IMR-90 (cell line): ENCODE results near the gene DBNL. TPM values are rescaled to one million over a fixed set of nuclear protein-coding genes. Genes with fewer than 3 reads are reported as not detected.

Experiments
- ATAC-seq: fragments of 200-7000 bp; cut with Tn5 transposase; 2 replicates; pipeline ENCODE4 v1.9.1; 2020; ENCODE audit warnings: low read depth, mild to moderate bottlenecking, moderate library complexity
- BruUV-seq: library from RNA; stranded (reverse); fragments of 400-500 nt; replicated peaks from 2 replicates; lab custom pipeline; 2021; lab: Mats Ljungman, UMichigan
- CTCF ChIA-PET: fragments of 300-600 bp; formaldehyde crosslinking; extraction: SDS; loops from one replicate; lab custom pipeline; 2021; ENCODE audit warnings: antibody characterized with exemption; lab: Yijun Ruan, JAX
- POLR2A ChIA-PET: fragments of 300-600 bp; sonication (Branson Sonifier 250); formaldehyde crosslinking; loops from one replicate; lab custom pipeline; 2022; ENCODE audit warnings: antibody characterized with exemption; ENCODE audit not compliant: unreplicated experiment; lab: Charles Lee
- DNase-seq: peaks from one replicate; pipeline ENCODE4 v3.0.0; 2013
- H2AFZ ChIP-seq: replicated peaks from 2 replicates; pipeline ENCODE3; 2013; ENCODE audit warnings: low read length, mild to moderate bottlenecking; ENCODE audit not compliant: poor library complexity
- H2AK5ac ChIP-seq: 2 replicates; pipeline ENCODE4 v1.6.1; 2013; ENCODE audit warnings: low read depth, low read length, inconsistent platforms
- H2AK9ac ChIP-seq: replicated peaks from 2 replicates; pipeline ENCODE3; 2013; ENCODE audit warnings: mild to moderate bottlenecking, low read depth, low read length, moderate library complexity; ENCODE audit not compliant: poor library complexity
- H2BK120ac ChIP-seq: 2 replicates; pipeline ENCODE4 v1.6.1; 2013; ENCODE audit warnings: low read depth, low read length, inconsistent platforms
- H2BK15ac ChIP-seq: 3 replicates; pipeline ENCODE4 v1.6.1; 2013; ENCODE audit warnings: low read depth, low read length, inconsistent platforms
- H2BK20ac ChIP-seq: 2 replicates; pipeline ENCODE4 v1.6.1; 2013; ENCODE audit warnings: low read depth, mild to moderate bottlenecking, inconsistent platforms, low read length, moderate library complexity
- H2BK5ac ChIP-seq: 2 replicates; pipeline ENCODE4 v1.6.1; 2013; ENCODE audit warnings: mild to moderate bottlenecking, low read depth, low read length, inconsistent platforms; ENCODE audit not compliant: poor library complexity, severe bottlenecking
- H3K14ac ChIP-seq: replicated peaks from 2 replicates; pipeline ENCODE4 v1.6.1; 2013; ENCODE audit warnings: low read depth, low read length, inconsistent platforms
- H3K18ac ChIP-seq: 2 replicates; pipeline ENCODE4 v1.6.1; 2013; ENCODE audit warnings: low read depth, low read length, control low read depth
- H3K23ac ChIP-seq: 2 replicates; pipeline ENCODE4 v1.6.1; 2013; ENCODE audit warnings: low read depth, low read length, inconsistent platforms
- H3K27ac ChIP-seq: 2 replicates; pipeline ENCODE4 v1.5.1; 2013; ENCODE audit warnings: mild to moderate bottlenecking, control low read depth, low read length; ENCODE audit not compliant: insufficient read depth
- H3K27me3 ChIP-seq: 2 replicates; pipeline ENCODE4 v1.6.1; 2013; ENCODE audit warnings: low read length; ENCODE audit not compliant: control insufficient read depth, insufficient read depth
- H3K36me3 ChIP-seq: 2 replicates; pipeline ENCODE4 v1.6.1; 2013; ENCODE audit warnings: low read length, mixed read lengths; ENCODE audit not compliant: control insufficient read depth, insufficient read depth
- H3K4ac ChIP-seq: 2 replicates; pipeline ENCODE4 v1.6.1; 2013; ENCODE audit warnings: low read depth, low read length, inconsistent platforms
- H3K4me1 ChIP-seq: 2 replicates; pipeline ENCODE4 v1.6.1; 2013; ENCODE audit warnings: low read length, mixed read lengths; ENCODE audit not compliant: control insufficient read depth, insufficient read depth
- H3K4me2 ChIP-seq: 2 replicates; pipeline ENCODE4 v1.6.1; 2013; ENCODE audit warnings: low read depth, mild to moderate bottlenecking, control low read depth, low read length, moderate library complexity
- H3K4me3 ChIP-seq: 2 replicates; pipeline ENCODE4 v1.5.1; 2013; ENCODE audit warnings: low read depth, mild to moderate bottlenecking, control low read depth, low read length, moderate library complexity; ENCODE audit not compliant: insufficient read depth
- H3K56ac ChIP-seq: 2 replicates; pipeline ENCODE4 v1.6.1; 2013; ENCODE audit warnings: low read length, inconsistent platforms; ENCODE audit not compliant: insufficient read depth; ENCODE audit errors: extremely low read depth
- H3K79me1 ChIP-seq, 2 experiments: 2 replicates each; pipeline ENCODE4 v1.6.1; 2013; ENCODE audit warnings: low read length in 2 of 2, inconsistent platforms in 1 of 2, low read depth in 1 of 2
- H3K9ac ChIP-seq: 2 replicates; pipeline ENCODE4 v1.6.1; 2013; ENCODE audit warnings: low read depth, low read length, control low read depth
- H3K9me1 ChIP-seq: 2 replicates; pipeline ENCODE4 v1.6.1; 2013; ENCODE audit warnings: low read length, inconsistent platforms; ENCODE audit not compliant: insufficient read depth
- H3K9me3 ChIP-seq: 2 replicates; pipeline ENCODE4 v1.6.1; 2013; ENCODE audit warnings: low read length; ENCODE audit not compliant: control insufficient read depth, insufficient read depth
- H4K20me1 ChIP-seq: 2 replicates; pipeline ENCODE4 v1.6.1; 2013; ENCODE audit warnings: low read length, inconsistent platforms; ENCODE audit not compliant: insufficient read depth
- H4K5ac ChIP-seq: 2 replicates; pipeline ENCODE4 v1.6.1; 2013; ENCODE audit warnings: mild to moderate bottlenecking, low read depth, low read length, control low read depth
- H4K8ac ChIP-seq, 2 experiments: 2 replicates each; pipeline ENCODE4 v1.6.1; 2013; ENCODE audit warnings: low read depth in 2 of 2, low read length in 2 of 2, control low read depth in 1 of 2, inconsistent platforms in 1 of 2
- H4K91ac ChIP-seq: 2 replicates; pipeline ENCODE4 v1.6.1; 2013; ENCODE audit warnings: low read depth, low read length, inconsistent platforms; ENCODE audit not compliant: insufficient read depth
- BHLHE40 ChIP-seq: fragments of 150-350 bp; IDR thresholded peaks from 2 replicates; pipeline ENCODE4 v1.6.1; 2016; ENCODE audit warnings: mild to moderate bottlenecking, low read depth, low read length
- MAZ ChIP-seq: IDR thresholded peaks from 2 replicates; pipeline ENCODE4 v1.6.1; 2012; ENCODE audit warnings: low read depth, mild to moderate bottlenecking, low read length, improper control_type of control experiment, moderate library complexity, borderline replicate concordance
- MXI1 ChIP-seq: IDR thresholded peaks from 2 replicates; pipeline ENCODE4 v1.6.1; 2012; ENCODE audit warnings: low read depth, mild to moderate bottlenecking, low read length, moderate library complexity, borderline replicate concordance
- NFE2L2 ChIP-seq: fragments of 150-350 bp; IDR thresholded peaks from 2 replicates; pipeline ENCODE4 v1.6.1; 2016; ENCODE audit warnings: low read depth, mild to moderate bottlenecking, low read length
- POLR2A ChIP-seq: IDR thresholded peaks from 2 replicates; pipeline ENCODE4 v1.6.1; 2012; ENCODE audit warnings: mild to moderate bottlenecking, low read depth, low read length
- RAD21 ChIP-seq: IDR thresholded peaks from 2 replicates; pipeline ENCODE4 v1.6.1; 2012; ENCODE audit warnings: low read length, improper control_type of control experiment
- RCOR1 ChIP-seq: IDR thresholded peaks from 2 replicates; pipeline ENCODE4 v1.6.1; 2012; ENCODE audit warnings: mild to moderate bottlenecking, low read length, improper control_type of control experiment; ENCODE audit not compliant: insufficient replicate concordance
- RFX5 ChIP-seq: IDR thresholded peaks from 2 replicates; pipeline ENCODE4 v1.8.0; 2012; ENCODE audit warnings: low read depth, mild to moderate bottlenecking, low read length, moderate library complexity
- WGBS, 2 experiments: methylation state at CpG; one replicate each; pipeline versions ENCODE4 v1.1.5 to v1.1.7; 2013; ENCODE audit warnings: missing lambda C conversion rate in 2 of 2; ENCODE audit not compliant: insufficient read length in 1 of 2; ENCODE audit errors: extremely low coverage in 2 of 2; 5-methylcytosine and 5-hydroxymethylcytosine counted together
- dilution Hi-C: fragments of 300-500 bp; cut with HindIII; formaldehyde crosslinking; loops from one replicate; pipeline ENCODE4 v1.14.3; 2018; ENCODE audit warnings: low sequenced_read_pairs; ENCODE audit not compliant: unreplicated experiment
- in situ Hi-C: fragments of 300-500 bp; cut with MboI; formaldehyde crosslinking; loops from 3 replicates; pipeline ENCODE4 v1.14.3; 2019; ENCODE audit warnings: low sequenced_read_pairs, inconsistent platforms, mixed read lengths
- intact Hi-C: fragments of 100-400 bp; cut with micrococcal nuclease; formaldehyde crosslinking; loops from 2 replicates; pipeline ENCODE4 v1.10.0; 2022
- polyA plus RNA-seq, 3 experiments: library from polyadenylated mRNA; depleted of rRNA; stranded (reverse); fragments of >200 nt; gene quantifications; 2 replicates each; pipeline ENCODE4 v1.2.3, GENCODE V29; 2012; ENCODE audit warnings: low replicate concordance in 1 of 3
- total RNA-seq: library from RNA; depleted of rRNA; stranded (reverse); fragments of >200 nt; gene quantifications from 2 replicates; pipeline ENCODE4 v1.2.3, GENCODE V29; 2012
- TF ChIP-seq, protein P1 (sequence below): conservative IDR thresholded peaks from 2 replicates; pipeline ENCODE4 v1.5.1; 2012; ENCODE audit warnings: mild to moderate bottlenecking, low read depth, low read length, improper control_type of control experiment

DBNL gene
- total and polyA plus RNA-seq, 2 of the 4 experiments (the other 2 are of a cell fraction), result 157 to 179 TPM

DNA sequence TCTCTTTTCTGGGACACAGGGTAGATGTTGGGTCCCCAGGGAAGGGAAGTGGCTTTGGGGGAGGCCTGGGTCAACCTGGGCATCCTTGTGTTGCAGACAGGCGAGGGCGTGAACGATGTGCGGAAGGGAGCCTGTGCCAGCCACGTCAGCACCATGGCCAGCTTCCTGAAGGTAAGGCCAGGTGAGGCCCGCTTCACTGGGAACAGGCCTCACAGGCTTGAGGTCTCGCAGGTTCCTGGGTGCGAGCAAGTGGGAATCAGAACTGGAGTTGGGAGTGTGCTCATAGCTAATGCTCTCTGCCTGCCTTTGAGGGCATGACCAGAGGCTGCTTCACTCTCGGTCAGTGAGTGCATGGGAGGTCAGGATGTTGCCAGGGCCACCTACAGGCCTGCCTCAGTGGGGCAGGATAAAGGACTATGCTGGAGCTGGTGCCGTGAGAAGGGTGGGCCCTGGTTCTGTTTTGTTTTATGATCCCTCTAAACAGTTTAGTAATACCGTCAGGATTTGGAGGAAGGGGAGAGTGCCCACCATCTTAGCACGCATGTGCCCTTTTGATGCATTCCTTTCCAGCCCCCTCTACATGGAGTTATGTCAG, 8.4 kb downstream of the DBNL start:
- Histone ChIP-seq H3K36me3 (peaks cover 55% of the 10 kb centered on the region), H2AK5ac (no peak overlapping the region), H3K23ac (no peak overlapping the region), H3K4me1 (no peaks in the 10 kb centered on the region), H2AK9ac (no peak overlapping the region), H2BK120ac (no peak overlapping the region), H3K79me1 (peaks cover 32 to 67% of the 10 kb centered on the region in 2 experiments), H3K4me3 (no peak overlapping the region), H3K4me2 (no peak overlapping the region), H3K14ac (no peak overlapping the region), H4K8ac (no peak overlapping the region), H3K27ac (no peak overlapping the region), H3K9me3 (no peaks in the 10 kb centered on the region), H2BK5ac (no peak overlapping the region), H3K9ac (no peak overlapping the region), H2BK20ac (no peak overlapping the region), H4K20me1 (peaks cover 56% of the 10 kb centered on the region), H3K18ac (no peak overlapping the region), H3K56ac (no peak overlapping the region), H2BK15ac (no peak overlapping the region), H3K4ac (no peak overlapping the region), H4K5ac (no peak overlapping the region), H4K91ac (no peak overlapping the region), H3K9me1 (peaks cover 13% of the 10 kb centered on the region), H2AFZ (no peak overlapping the region), H3K27me3 (no peaks in the 10 kb centered on the region)
- 100% methylated on average over 4 of the region's 12 CpGs; no CpG with 5 or more reads in 1 of the 2 experiments for WGBS, 2 experiments
- in situ Hi-C loops (no loop called here), intact Hi-C loops (no loop called here), dilution Hi-C loops (no loop called here)
- ChIA-PET POLR2A (no interaction called here), CTCF (no interaction called here)
- ATAC-seq (no peak), DNase-seq (no peak)
- BruUV-seq, result no TSS peak
- no peak for TF ChIP-seq MXI1
- TF ChIP-seq RFX5, result no peak
- no peak for TF ChIP-seq NFE2L2
- no peak for TF ChIP-seq POLR2A
- no peak for TF ChIP-seq RCOR1
- no peak for TF ChIP-seq BHLHE40
- TF ChIP-seq, protein P1, sequence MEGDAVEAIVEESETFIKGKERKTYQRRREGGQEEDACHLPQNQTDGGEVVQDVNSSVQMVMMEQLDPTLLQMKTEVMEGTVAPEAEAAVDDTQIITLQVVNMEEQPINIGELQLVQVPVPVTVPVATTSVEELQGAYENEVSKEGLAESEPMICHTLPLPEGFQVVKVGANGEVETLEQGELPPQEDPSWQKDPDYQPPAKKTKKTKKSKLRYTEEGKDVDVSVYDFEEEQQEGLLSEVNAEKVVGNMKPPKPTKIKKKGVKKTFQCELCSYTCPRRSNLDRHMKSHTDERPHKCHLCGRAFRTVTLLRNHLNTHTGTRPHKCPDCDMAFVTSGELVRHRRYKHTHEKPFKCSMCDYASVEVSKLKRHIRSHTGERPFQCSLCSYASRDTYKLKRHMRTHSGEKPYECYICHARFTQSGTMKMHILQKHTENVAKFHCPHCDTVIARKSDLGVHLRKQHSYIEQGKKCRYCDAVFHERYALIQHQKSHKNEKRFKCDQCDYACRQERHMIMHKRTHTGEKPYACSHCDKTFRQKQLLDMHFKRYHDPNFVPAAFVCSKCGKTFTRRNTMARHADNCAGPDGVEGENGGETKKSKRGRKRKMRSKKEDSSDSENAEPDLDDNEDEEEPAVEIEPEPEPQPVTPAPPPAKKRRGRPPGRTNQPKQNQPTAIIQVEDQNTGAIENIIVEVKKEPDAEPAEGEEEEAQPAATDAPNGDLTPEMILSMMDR, result no peak
- no peak for TF ChIP-seq MAZ
- no peak for TF ChIP-seq RAD21
